ENCODE results near the gene PNMA8C.
"Not testable (repeated sequence)": the region's sequence is repeated elsewhere in the genome, so short reads cannot be mapped to it uniquely, and the experiment has no call there.

Gene PNMA8C

DNA sequence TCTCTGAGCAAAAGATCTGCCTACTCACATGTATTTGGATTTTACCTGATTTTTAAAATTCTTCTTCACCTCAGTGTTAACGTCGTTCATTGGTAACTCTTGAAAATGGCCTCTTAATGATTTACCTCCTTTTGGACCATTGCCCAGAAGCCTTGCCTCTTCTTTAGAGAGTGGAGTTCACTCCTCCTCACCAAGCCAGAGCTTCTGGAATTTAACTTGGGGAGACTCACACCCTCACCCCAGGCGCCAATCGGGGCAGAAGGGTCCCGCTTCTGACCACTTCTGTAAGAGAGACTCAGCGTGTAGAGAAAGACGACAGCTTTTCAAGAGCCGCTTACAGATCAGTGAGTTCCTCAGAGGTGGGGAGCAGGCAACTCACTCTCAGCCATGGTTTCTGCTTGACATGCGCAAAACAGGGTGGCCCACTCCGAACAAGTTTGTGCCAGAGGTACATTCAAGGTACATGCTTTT is 2.7 kb downstream of the PNMA8C start:
- Histone ChIP-seq H3K9ac (ENCODE audit: low read length) (peak overlapping the region; percentile 75), H3K4me3 (ENCODE audit: low read length) (peak overlapping the region; percentile 86), H4K20me1 (ENCODE audit: insufficient read depth, low read length) (no peaks in the 10 kb centered on the region), H3K9me3 (ENCODE audit: insufficient read depth, low read length) (no peaks in the 10 kb centered on the region), H3K27ac (ENCODE audit: low read length) (no peak overlapping the region; the same call in 1 of the 2 replicates), H2AFZ (ENCODE audit: low read depth, low read length) (peak overlapping the region; percentile 96), H3K36me3 (replicated peaks; ENCODE audit: low read depth, low read length) (no peaks in the 10 kb centered on the region), H3K4me1 (ENCODE audit: low read length) (peaks cover 18% of the 10 kb centered on the region), H3K27me3 (ENCODE audit: low read depth, low read length) (peaks cover 7% of the 10 kb centered on the region; the same call in 1 of the 2 replicates), H3K79me2 (ENCODE audit: low read length) (no peaks in the 10 kb centered on the region), H3K4me2 (ENCODE audit: low read length) (peak overlapping the region; percentile 95)
- TF ChIP-seq EZH2phosphoT487 (IDR thresholded peaks at IDR 0.05; ENCODE audit: low read depth) (no peak), CTCF (IDR thresholded peaks at IDR 0.05; ENCODE audit: low read depth, low read length) (no peak)

DNA sequence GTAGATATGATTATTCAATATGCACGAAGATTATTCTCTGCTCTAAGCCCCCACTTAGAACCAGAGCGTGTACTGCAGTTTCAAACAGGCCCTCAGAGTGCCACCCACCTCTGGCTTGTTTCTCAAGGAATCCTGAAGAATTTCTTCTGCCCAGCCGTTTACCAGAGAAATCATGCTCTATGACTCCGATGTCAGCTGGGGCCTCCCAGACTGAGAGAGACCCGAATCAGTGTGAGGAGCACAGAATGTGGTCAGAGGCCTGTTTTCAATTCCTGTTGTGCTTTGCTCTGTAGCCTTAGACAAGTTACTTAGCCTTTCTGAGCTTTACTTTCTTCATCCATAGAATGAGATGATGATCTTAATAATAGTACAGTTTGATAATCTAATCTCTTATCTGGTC is 5.5 kb downstream of the PNMA8C start:
- Histone ChIP-seq H2AFZ (ENCODE audit: low read depth, low read length) (peak overlapping the region; percentile 29; the same call in 1 of the 2 replicates), H3K27ac (ENCODE audit: low read length) (no peak overlapping the region), H3K27me3 (ENCODE audit: low read depth, low read length) (no peaks in the 10 kb centered on the region)

GRCh38 chr19:46422344-46422743 is 6.4 kb downstream of the PNMA8C start:
- H3K9me3 ChIP-seq (ENCODE audit: insufficient read depth, low read length) = no peaks in the 10 kb centered on the region
- H3K79me2 ChIP-seq (ENCODE audit: low read length) = no peaks in the 10 kb centered on the region
- H4K20me1 ChIP-seq (ENCODE audit: insufficient read depth, low read length) = no peaks in the 10 kb centered on the region
- no peak overlapping the region for H3K27ac ChIP-seq (ENCODE audit: low read length)
- TF ChIP-seq CTCF (IDR thresholded peaks at IDR 0.05; ENCODE audit: low read depth, low read length) (no peak), EZH2phosphoT487 (IDR thresholded peaks at IDR 0.05; ENCODE audit: low read depth) (no peak)
- H3K9ac ChIP-seq (ENCODE audit: low read length) = no peak overlapping the region
- no peak overlapping the region for H3K4me2 ChIP-seq (ENCODE audit: low read length)
- no peak overlapping the region for H2AFZ ChIP-seq (ENCODE audit: low read depth, low read length)
- no peak overlapping the region for H3K4me3 ChIP-seq (ENCODE audit: low read length)
- peaks cover 18% of the 10 kb centered on the region for H3K4me1 ChIP-seq (ENCODE audit: low read length)
- H3K36me3 ChIP-seq (replicated peaks; ENCODE audit: low read depth, low read length) = no peaks in the 10 kb centered on the region
- H3K27me3 ChIP-seq (ENCODE audit: low read depth, low read length) = no peaks in the 10 kb centered on the region

More for the DNA sequence above, 5.5 kb downstream of the PNMA8C start:
- TF ChIP-seq EZH2phosphoT487 (IDR thresholded peaks at IDR 0.05; ENCODE audit: low read depth) (no peak), CTCF (IDR thresholded peaks at IDR 0.05; ENCODE audit: low read depth, low read length) (no peak)
- H3K4me3 ChIP-seq (ENCODE audit: low read length) = no peak overlapping the region
- no peak overlapping the region for H3K9ac ChIP-seq (ENCODE audit: low read length)
- no peaks in the 10 kb centered on the region for H3K36me3 ChIP-seq (replicated peaks; ENCODE audit: low read depth, low read length)
- peak overlapping the region; percentile 31; the same call in 1 of the 2 replicates for H3K4me2 ChIP-seq (ENCODE audit: low read length)
- no peaks in the 10 kb centered on the region for H3K79me2 ChIP-seq (ENCODE audit: low read length)
- H3K9me3 ChIP-seq (ENCODE audit: insufficient read depth, low read length) = no peaks in the 10 kb centered on the region
- H4K20me1 ChIP-seq (ENCODE audit: insufficient read depth, low read length) = no peaks in the 10 kb centered on the region
- H3K4me1 ChIP-seq (ENCODE audit: low read length) = peaks cover 18% of the 10 kb centered on the region

- H3K4me1 ChIP-seq (ENCODE audit: low read length) = peaks cover 7% of the 10 kb centered on the region
- no peak overlapping the region for H3K9ac ChIP-seq (ENCODE audit: low read length)
- no peak overlapping the region for H3K4me3 ChIP-seq (ENCODE audit: low read length)
- no peaks in the 10 kb centered on the region for H3K27me3 ChIP-seq (ENCODE audit: low read depth, low read length)
- no peak overlapping the region for H3K4me2 ChIP-seq (ENCODE audit: low read length)
- no peak overlapping the region for H2AFZ ChIP-seq (ENCODE audit: low read depth, low read length)
- no peaks in the 10 kb centered on the region for H3K9me3 ChIP-seq (ENCODE audit: insufficient read depth, low read length)
- H3K27ac ChIP-seq (ENCODE audit: low read length) = no peak overlapping the region
- H4K20me1 ChIP-seq (ENCODE audit: insufficient read depth, low read length) = no peaks in the 10 kb centered on the region
- no peak for TF ChIP-seq CTCF (IDR thresholded peaks at IDR 0.05; ENCODE audit: low read depth, low read length)
- no peak for TF ChIP-seq EZH2phosphoT487 (IDR thresholded peaks at IDR 0.05; ENCODE audit: low read depth)
- no peaks in the 10 kb centered on the region for H3K36me3 ChIP-seq (replicated peaks; ENCODE audit: low read depth, low read length)
- H3K79me2 ChIP-seq (ENCODE audit: low read length) = no peaks in the 10 kb centered on the region
These were observed 8.7 kb downstream of the PNMA8C start for GRCh38 chr19:46420056-46420455.

DNA sequence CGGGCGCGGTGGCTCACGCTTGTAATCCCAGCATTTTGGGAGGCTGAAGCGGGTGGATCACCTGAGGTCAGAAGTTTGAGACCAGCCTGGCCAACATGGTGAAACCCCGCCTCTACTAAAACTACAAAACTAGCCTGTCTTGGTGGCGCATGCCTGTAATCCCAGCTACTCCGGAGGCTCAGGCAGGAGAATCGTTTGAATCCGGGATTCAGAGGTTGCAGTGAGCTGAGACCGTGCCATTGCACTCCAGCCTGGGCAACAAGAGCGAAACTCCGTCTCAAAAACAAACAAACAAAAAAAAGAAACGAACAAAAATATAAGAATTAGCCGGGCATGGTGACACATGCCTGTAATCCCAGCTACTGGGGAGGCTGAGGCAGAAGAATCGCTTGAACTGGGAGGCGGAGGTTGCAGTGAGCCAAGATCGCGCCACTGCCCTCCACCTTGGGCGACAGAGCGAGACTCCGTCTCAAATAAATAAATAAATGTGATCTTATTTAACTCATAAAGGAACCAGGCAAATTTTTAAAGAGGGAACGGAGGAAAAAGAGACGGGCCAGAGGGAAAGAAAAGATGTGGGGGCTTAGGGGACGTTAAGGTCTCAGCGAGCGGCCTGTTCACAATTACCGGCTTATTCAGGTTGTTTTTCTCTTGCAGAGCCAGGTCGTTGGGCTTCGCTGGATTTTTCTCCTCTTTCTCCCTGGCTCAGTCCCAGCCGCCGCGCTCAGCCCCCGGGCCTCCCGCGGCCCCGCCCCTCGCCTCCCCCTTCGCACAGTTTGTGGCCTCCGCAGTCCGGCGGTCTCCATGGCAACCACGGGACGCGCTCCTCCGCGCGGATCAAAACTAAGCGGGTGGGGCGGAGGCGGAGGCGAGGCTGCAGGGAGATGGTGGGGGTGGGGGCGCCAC is 12.7 kb downstream of the PNMA8C start:
- not testable (repeated sequence) for H3K4me3 ChIP-seq (ENCODE audit: low read length); H3K9ac ChIP-seq (ENCODE audit: low read length); H3K36me3 ChIP-seq (replicated peaks; ENCODE audit: low read depth, low read length); H3K27me3 ChIP-seq (ENCODE audit: low read depth, low read length); H3K4me1 ChIP-seq (ENCODE audit: low read length); H3K79me2 ChIP-seq (ENCODE audit: low read length); H3K27ac ChIP-seq (ENCODE audit: low read length); H2AFZ ChIP-seq (ENCODE audit: low read depth, low read length); H4K20me1 ChIP-seq (ENCODE audit: insufficient read depth, low read length); H3K4me2 ChIP-seq (ENCODE audit: low read length); H3K9me3 ChIP-seq (ENCODE audit: insufficient read depth, low read length)

- not testable (repeated sequence) for H3K4me2 ChIP-seq (ENCODE audit: low read length); H3K4me1 ChIP-seq (ENCODE audit: low read length); H3K36me3 ChIP-seq (replicated peaks; ENCODE audit: low read depth, low read length); H4K20me1 ChIP-seq (ENCODE audit: insufficient read depth, low read length); H3K27ac ChIP-seq (ENCODE audit: low read length); H3K9me3 ChIP-seq (ENCODE audit: insufficient read depth, low read length); H3K27me3 ChIP-seq (ENCODE audit: low read depth, low read length); H3K79me2 ChIP-seq (ENCODE audit: low read length); H3K4me3 ChIP-seq (ENCODE audit: low read length); H3K9ac ChIP-seq (ENCODE audit: low read length); H2AFZ ChIP-seq (ENCODE audit: low read depth, low read length)
These were observed 13.8 kb downstream of the PNMA8C start for GRCh38 chr19:46414899-46415298.

Measured in OCI-LY3 (cell line).